A673 (cell line): ENCODE results near the gene NFASC.

Experiments
- CTCF ChIP-seq: fragments of 300-800, 200-600 bp; sonication (generic); conservative IDR thresholded peaks from 2 replicates; pipeline ENCODE4 v1.5.1; 2017; ENCODE audit warnings: low read depth, mild to moderate bottlenecking, antibody characterized with exemption, low read length, moderate library complexity, mixed read lengths
- EZH2 ChIP-seq: fragments of 200-600 bp; sonication (generic); IDR thresholded peaks from 2 replicates; pipeline ENCODE4 v1.6.1; 2017; ENCODE audit warnings: borderline replicate concordance, low read depth, mild to moderate bottlenecking, mixed read lengths, antibody characterized with exemption, low read length; ENCODE audit not compliant: poor library complexity, severe bottlenecking

- TF ChIP-seq EZH2 (no peak), CTCF (no peak)
These were observed 149.8 kb downstream of the NFASC start for GRCh38 chr1:205020466-205020865.
